CD4-positive, alpha-beta T cell treated with Interleukin-17A for 4 hours (primary cell): Measurements from ENCODE around the gene BCL11A.

ENCODE experiments used
- DNase-seq: peaks from one replicate; pipeline ENCODE4 v3.0.0-alpha.2; 2020; ENCODE audit warnings: mixed read lengths

BCL11A gene

GRCh38 chr2:60523963-60524362, 29.5 kb downstream of the BCL11A start:
- no peak for DNase-seq

DNA sequence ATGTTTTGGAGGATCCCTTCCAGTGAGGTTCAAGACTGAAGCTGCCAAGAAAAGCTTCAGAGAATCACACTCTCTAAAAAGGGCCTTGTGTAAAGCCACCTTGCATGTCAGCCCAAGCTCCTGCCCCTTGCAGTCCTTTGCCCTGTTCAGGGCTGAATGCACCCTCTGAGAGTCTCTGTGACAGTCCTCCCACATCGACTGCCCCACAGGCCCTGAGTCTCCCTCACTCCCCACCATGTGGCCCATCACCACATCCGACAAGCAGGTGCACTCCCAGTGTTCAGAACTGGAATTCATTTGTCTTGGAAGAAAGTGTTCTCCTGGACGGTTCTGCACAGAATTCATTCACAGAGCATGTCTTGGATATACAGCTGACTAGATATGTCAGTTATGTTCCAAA, 31.0 kb downstream of the BCL11A start:
- DNase-seq: no peak

DNA sequence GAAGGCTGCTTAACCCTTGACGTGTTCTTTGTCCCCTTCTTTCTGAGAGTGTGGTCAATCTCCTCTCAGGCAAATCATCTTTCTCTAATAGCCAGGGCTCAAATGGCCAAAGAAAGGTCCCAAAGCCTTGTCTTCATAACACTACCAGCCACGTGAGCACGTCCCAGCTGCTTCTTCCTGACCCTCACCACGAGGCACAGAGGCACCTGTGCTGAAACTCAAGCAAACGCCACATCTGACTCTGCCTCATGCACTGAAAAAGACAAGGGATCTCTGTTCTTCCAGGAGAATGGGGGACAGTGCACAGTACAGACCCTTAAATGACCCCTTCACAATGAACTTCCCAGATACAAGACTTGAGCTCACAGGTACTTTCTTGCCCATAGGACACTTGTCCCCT, 31.8 kb downstream of the BCL11A start:
- no peak for DNase-seq

- no peak for DNase-seq
Observed at GRCh38 chr2:60520917-60521539, 32.4 kb downstream of the BCL11A start.

- DNase-seq: no peak
Observed at GRCh38 chr2:60520151-60520876, 33.1 kb downstream of the BCL11A start.

DNA sequence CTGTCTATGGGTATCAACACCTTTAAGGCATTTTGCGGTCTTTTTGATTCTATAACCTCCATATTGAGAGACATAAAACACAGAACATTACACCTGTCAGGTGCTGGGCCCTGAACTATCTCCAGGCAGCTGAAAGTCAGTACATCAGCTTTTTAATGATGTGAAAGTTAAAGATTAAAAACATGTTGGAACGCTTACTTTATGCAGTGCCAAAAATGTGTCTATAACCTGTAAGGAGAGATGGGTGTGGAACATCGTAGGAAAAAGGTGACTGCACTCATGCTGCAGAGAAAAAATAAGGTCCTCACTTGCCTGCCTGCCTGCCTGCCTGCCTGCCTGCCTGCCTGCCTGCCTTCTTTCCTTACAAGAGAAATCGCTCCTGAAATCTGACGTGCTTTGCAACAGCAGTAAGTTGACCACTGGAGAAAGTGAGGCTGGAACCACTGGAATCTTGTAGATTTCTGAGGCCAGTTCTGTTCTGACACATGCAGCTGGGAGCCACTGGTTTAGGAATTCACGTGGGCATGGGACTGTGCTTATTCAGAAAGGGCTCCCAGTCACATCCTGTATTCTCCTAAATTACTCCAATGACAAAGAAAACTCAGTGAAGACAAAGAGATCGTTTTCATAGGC, 34.1 kb downstream of the BCL11A start:
- DNase-seq: no peak

GRCh38 chr2:60518567-60518966, 34.9 kb downstream of the BCL11A start:
- DNase-seq: no peak

DNA sequence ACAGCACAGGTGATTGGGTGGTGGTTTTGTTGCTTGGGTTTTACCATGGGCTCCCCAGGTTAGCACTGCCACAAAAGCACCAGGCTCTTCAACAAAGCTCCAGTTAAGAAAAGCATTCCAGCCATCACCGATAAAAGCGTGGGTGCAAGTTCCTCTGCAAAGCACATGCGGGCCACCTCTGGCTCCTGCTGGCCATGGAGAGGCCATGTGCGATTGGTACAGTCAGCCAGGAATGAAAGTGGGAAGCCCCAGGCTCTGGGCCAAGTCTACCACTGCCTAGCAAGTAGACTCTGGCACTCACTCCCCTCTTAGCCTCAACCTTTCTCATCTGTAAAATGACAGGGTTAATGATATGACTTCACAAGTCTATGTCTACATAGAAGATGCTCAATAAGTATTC, 36.0 kb downstream of the BCL11A start:
- no peak for DNase-seq

GRCh38 chr2:60516826-60517225, 36.6 kb downstream of the BCL11A start:
- DNase-seq: no peak

GRCh38 chr2:60516383-60516811, 37.1 kb downstream of the BCL11A start:
- no peak for DNase-seq

DNA sequence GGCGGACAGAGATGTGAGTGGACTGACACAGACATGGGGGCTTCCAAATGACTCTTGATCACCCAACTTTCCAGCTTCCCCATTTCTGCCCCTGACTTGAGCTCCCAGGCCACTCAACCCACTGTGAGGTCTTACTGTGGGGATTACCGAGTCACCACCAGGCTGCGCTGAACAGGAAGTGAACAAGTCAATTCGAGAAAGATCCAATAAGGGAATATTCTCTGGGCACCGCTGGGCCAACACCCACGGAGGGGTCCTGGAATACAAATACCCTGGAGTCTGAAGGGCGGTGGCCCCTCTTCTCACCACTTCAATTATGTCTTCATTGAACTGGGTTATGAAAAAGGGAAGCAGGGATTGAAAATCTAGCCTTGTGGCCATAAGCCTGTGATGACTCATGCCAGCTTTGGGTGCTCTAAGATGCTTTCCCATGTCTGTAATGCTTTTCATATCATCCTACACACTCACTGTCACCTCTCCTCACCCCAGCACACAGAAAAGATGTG, 37.7 kb downstream of the BCL11A start:
- DNase-seq: no peak

GRCh38 chr2:60513996-60514395, 39.5 kb downstream of the BCL11A start:
- no peak for DNase-seq

DNA sequence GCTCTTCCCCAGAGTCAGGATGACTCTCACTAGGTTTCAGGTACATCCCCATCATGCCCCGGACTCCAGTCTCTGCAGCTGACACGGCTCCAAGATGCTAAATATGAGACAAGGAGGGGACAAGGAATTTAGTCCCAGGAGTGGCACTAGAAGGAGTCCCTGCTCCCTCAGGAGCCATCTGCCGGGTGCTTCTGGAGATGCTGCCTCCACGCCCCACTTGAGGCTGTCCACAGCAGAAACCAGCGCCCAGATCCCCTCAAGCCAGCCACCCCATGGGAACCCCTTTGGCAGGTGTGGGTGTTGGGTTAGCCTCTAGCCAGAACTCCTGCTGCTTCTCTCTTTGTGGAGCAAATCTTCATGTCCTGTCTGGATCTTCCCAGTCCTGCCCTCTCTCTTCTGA, 40.3 kb downstream of the BCL11A start:
- no peak for DNase-seq

GRCh38 chr2:60512641-60513040, 40.8 kb downstream of the BCL11A start:
- no peak for DNase-seq

- no peak for DNase-seq
Observed at GRCh38 chr2:60512062-60512622, 41.3 kb downstream of the BCL11A start.

DNA sequence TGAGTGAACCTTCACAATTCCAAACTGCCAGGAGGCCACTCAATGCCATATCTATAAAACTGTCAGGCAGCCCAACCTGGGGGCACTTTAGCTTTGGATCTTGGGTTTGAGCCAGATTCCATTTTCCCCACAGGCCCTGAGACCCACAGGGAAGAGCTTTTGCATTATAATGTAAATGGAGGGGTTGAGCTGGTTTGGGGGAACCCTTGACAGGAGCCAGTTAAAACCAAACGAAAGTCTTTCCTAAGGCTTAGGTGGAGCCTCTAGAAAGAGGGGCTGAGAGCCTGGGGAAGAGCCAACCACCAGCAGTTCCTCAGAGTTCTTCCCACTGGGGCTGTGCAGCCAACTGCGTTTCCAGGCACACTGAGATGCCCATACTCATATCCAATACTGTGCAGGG, 42.7 kb downstream of the BCL11A start:
- no peak for DNase-seq

DNA sequence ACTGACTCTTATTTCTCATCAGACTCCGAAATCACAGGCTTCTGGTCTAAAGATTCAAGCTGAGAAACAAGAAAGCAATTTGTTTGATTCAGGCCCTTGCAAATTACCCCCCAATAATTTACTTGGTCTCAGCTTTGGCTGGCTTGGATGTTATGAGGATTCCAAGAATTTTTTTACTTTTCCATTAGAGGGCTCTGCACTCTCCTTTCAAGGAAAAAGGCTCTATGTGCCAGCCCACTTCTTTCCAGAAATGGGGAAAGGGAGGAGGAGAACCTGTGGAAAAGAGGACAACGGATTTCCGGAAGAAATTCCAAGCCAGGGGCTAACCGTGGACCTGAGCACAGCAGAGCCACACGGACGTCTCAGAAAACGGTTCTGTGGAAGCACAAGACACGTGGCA, 44.4 kb downstream of the BCL11A start:
- DNase-seq: no peak

DNA sequence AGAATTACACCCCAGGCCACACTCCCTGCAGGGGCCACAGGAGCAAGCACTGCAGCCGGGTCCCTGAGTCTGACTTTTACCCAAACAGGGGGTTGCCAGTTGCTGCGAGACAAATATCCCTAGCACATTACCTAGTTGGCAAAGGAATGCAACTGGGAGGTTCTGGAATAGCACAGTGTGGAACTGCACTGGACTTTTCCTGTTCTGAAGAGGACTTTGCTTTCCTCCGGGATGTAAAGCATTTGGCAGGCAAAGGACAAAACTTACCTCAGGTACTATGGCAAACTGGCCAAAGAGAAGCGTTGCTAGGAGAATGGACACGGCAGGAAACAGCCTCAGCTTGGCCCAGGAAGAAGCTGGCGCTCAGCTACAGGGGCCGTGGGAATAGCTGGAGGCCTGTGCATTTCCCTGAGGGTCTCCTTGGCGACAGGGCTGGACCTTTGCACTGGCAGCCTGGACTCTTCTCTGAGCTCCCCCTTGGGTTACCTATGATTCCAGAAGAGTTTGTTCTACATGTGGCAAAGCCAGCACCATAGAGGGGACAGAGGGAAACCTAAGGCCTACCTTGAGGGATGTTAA, 45.0 kb downstream of the BCL11A start:
- no peak for DNase-seq

- no peak for DNase-seq
Observed at GRCh38 chr2:60507211-60507965, 46.1 kb downstream of the BCL11A start.

DNA sequence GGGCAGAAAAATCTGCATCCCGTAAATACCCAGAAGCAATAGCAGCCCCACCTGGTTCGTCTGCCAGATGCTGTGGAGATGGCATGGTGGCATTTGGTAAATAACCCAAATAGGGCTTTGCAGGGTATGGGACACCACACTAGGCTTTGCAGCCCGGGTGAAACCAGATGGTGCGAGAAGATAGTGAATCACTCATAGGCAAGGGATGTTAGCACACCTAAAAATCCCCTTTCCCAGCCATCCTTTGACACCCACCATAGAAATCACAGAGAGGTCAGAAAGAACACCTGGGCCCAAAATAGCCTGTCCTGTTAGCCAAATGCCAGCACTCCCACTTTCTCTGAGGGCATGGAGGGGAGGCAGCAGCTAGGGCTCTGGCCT, 47.6 kb downstream of the BCL11A start:
- DNase-seq: no peak

DNA sequence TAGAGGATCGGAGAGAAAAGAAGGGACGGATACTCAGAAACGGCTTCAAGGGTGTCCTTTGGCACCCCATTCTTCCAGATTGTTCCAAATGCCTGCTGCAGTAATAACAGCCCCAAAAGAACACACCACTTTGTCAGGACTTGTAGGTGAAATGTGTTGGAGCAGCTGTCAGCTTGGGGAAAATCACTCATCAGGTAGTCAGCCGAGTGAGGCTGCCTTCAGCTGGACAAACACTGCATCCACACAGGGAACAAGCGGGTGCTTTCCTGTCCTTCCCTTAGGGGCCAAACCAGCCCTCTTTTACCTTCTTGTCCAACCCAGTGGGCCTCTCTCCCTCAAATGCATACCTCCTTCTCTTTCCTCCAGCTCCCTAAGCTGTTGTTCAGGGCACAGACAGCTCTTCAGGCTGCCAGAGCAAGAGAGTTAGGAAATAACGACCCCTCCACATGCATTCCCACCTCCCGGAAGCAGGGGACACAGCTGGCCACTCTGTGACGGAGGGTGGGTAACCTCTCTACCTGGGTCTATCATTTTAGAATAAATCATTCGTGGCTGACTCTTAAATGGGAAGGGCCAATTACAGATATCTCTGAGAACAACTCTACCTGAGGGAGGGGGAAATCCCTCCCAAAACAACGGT, 48.1 kb downstream of the BCL11A start:
- no peak for DNase-seq

DNA sequence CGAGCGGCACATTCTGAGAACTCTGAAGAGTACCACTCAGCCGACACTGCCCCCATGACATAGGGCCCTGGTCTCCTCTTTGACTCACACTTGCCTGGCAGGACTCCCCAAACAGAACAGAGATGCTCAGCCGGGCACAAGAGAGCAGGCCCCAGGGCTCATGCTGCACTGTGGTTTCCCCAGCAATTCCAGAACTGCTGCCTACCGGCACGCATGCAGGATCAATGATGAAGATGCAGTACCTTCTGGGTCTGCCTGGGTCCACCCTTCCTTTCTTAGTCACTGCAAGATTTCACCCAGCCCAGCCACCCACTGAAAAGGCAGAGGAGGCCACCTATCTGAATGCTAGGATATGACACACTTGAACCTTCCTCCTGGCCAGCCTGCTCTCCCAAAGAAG, 49.4 kb downstream of the BCL11A start:
- no peak for DNase-seq
